ENCODE results near the gene SCYL3.
"Not testable (repeated sequence)": the region's sequence is repeated elsewhere in the genome, so short reads cannot be mapped to it uniquely, and the experiment has no call there.

SCYL3 gene

GRCh38 chr1:169899519-169900217 is 6.0 kb upstream of the SCYL3 start:
- DNase-seq = no peak

- DNase-seq = no peak
These were observed 2.3 kb upstream of the SCYL3 start for GRCh38 chr1:169896013-169896412.

- no peak for DNase-seq
These were observed 889 bp upstream of the SCYL3 start for GRCh38 chr1:169894424-169895145.

GRCh38 chr1:169892927-169893644 is 610 bp downstream of the SCYL3 start:
- no peak for DNase-seq

- DNase-seq = no peak
These were observed 1.3 kb downstream of the SCYL3 start for GRCh38 chr1:169892176-169892926.

DNA sequence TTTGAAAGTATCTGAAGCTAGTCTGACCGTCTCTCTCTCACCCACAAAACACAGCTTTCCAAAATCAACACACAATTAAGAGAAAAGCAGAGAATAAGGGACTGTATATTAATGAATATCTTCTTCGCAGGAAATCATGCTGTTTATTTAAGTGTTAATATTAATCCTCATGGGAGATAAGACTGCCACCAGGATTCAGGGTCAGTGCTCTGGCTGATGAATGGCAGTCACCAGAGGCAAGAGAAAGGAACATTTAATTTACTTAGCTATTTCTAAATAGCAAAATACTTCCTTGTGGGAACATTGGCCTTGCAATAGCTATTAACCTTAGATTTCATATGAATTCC is 2.2 kb downstream of the SCYL3 start:
- DNase-seq = no peak

- peak; percentile 53 for DNase-seq
These were observed 2.7 kb downstream of the SCYL3 start for GRCh38 chr1:169890761-169891538.

DNA sequence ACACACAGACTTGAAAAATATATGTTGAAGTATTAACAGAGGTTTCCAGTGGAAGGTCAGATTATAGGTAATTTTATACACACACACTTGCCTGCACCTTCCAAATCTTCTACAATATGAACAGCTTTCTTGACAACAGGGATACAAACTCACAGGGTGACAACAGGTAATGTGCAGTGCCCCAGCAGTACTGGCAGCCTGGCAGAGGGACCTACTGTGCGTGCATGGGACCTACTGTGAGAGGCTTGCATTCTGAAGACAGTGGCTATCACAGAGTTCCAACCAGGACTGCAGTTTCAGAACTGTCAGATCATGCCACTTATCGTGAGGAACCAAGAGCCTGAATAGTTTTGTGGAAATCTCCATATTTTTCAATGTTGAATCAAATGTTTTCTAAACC is 3.8 kb downstream of the SCYL3 start:
- no peak for DNase-seq

- no peak for DNase-seq
These were observed 6.8 kb downstream of the SCYL3 start for GRCh38 chr1:169886931-169887330.

DNA sequence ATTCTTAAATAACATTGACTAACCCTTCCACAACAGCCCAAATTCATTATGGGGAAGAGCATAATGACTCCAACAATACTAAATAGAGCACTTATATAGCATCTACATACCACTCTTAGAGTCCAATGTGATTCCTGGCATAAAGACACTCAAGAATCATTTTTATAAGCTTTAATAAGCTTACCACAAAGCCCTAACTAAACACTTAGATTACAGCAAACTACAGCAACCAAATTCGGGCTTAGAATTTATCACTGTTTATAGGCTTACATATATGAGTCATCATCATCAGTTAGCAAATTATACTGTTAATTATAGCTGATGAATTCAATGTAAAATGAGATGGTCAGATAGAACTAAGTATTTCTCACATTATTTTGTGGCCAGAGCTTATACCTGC is 7.3 kb downstream of the SCYL3 start:
- no peak for DNase-seq

DNA sequence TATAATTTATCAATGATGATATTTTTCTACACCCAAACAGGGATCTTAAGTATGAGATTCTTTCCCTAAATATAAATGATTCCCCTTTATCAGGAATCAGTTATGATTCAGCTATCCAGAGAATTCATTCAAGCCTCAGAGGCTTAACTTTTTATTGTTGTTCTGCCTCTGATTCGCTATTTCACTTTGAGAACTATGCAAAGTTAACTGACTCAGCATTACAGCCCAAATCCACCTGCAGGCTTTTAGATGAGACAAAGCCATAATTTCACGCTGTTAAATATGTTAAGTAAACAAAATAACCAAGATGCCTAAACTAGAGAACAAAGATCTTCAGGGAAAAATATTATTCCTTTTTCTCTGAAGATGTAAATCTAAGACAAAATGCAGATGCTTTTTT is 8.5 kb downstream of the SCYL3 start:
- DNase-seq = no peak

DNA sequence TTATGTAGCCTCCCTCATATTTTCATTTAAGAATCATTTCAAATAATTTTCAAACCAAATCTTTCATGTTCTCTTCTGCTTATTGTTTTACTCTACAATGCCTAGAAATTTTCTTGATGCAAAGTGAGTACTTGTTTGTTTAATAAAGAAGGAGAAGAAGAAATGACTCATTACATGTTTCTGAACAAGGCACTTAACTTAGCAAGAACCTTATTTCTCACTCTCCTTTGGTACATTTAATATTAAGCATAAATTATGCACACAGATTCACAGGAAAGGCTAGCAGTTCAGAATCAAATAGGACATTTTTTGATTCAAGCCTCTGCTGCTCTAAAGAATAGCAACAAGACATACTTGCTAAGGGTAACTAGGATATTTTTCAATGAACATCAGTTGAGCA is 9.1 kb downstream of the SCYL3 start:
- no peak for DNase-seq

DNA sequence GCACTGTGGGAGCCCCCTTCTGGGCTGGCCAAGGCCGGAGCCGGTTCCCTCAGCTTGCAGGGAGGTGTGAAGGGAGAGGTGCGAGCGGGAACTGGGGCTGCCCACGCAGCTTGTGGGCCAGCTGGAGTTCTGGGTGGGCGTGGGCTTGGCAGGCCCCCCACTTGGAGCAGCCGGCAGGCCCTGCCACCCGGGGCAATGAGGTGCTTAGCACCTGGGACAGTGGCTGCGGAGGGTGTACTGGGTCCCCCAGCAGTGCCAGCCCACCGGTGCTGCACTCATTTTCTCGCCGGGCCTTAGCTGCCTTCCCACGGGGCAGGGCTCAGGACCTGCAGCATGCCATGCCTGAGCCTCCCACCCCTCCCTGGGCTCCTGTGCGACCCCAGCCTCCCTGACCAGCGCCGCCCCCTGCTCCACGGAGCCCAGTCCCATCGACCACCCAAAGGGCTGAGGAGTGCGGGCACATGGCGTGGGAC is 11.6 kb downstream of the SCYL3 start:
- no peak for DNase-seq

GRCh38 chr1:169879034-169879840 is 14.5 kb downstream of the SCYL3 start:
- no peak for DNase-seq

DNA sequence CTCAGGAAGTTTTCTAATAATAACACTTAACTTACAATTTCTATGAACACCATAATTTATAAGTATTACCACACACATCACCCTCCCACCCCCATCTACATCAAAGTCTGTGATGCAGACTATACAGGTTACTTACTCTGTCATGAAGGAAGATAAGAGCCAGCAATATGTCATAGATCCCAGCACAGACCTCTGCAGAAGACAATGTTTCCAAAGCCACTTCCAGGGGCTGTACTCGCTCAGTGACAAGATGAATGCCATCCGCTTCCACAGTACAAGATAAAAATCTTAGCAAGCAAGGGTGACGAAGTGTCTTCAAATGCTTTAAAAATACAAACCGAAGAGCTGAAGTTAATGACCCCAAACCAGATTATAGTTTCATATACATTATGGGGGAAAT is 15.2 kb downstream of the SCYL3 start:
- no peak for DNase-seq

GRCh38 chr1:169877800-169878491 is 15.8 kb downstream of the SCYL3 start:
- DNase-seq = no peak

DNA sequence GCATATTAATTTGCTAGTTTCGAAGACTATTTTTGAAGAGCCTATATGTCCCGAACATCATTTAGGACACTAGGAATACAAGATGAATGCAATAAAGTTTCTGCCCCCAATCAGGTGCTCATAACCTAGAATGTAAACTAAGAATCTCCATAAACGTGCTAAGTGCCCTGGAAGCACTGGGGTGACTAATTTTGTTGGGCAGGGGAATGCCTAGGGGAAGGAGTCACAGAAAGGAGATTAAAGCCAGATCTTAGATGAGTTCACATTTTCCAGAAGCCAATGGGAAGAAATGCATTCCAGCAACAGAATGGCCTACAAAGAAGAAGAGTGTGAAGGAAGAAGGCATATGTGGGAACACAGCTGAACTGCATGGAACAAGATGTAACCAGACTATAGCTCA is 19.5 kb downstream of the SCYL3 start:
- DNase-seq = no peak

DNA sequence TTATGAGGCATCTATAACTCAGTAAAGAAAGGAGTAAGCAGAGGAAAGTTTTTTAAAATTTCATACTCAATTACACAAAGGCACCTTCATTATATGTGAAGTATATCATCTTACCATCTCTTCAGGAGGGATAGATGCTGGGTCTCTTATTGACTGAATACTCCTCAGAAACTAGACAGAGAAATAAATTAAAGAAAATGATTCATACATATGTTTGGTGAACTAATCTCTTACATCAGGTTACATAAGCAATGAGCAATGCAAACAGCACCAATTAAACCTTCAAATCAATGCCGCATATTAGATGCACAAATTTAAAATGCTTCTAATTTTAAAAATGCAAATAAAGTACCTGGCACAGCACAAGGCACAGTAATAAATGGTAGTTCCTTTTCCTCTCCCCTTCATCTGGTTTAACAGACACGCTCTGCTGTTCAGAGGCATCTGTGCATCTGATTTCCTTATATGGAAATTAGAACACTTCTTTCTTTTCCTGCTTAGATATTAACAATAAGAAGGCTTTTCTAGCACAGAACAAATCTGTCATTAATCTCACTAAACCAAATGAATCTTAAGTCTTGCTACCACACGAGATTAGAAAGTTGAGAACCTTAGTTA is 20.0 kb downstream of the SCYL3 start:
- DNase-seq = no peak

DNA sequence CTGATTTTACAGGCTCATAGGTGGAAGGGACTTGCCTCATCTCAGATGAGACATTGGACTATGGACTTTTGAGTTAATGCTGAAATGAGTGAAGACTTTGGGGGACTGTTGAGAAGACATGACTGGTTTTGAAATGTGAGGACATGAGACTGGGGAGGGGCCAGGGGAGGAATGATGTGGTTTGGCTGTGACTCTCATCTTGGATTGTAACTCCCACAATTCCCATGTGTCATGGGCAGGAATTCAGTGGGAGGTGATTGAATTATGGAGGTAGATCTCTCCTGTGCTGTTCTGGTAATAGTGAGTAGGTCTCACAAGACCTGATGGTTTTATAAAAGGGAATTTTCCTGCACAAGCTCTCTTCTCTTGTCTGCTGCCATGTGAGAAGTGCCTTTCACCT is 20.8 kb downstream of the SCYL3 start:
- no peak for DNase-seq

DNA sequence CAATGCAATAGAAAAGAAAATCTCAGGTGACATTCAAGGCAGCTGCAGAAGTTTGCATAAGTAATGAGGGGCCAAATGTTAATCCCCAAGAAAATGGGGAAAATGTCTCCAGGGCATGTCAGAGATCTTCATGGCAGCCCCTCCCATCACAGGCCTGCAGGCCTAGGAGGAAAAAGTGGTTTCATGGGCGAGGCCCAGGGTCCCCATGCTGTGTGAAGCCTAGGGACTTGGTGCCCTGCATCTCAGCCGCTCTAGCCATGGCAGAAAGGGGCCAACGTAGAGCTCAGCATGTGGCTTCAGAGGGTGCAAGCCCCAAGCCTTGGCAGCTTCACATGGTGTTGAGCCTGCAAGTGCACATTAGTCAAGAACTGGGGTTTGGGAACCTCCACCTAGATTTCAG is 21.7 kb downstream of the SCYL3 start:
- DNase-seq = not testable (repeated sequence)
